Heart left ventricle (tissue), 16 donors: Measurements from ENCODE around the gene SULT4A1. TPM values are rescaled to one million over a fixed set of nuclear protein-coding genes. Genes with fewer than 3 reads are reported as not detected.

Experiments
- ATAC-seq, 4 donors: fragments of 200-7000 bp; cut with Tn5 transposase; one replicate each; pipeline ENCODE4 v1.9.1; 2020 to 2022; ENCODE audit warnings: moderate library complexity in 4 of 4, mild to moderate bottlenecking in 3 of 4, moderate number of reproducible peaks in 1 of 4
- DNase-seq, 5 donors: peaks; one replicate each; pipeline ENCODE4 v3.0.0-alpha.2; 2020
- H3K27ac ChIP-seq, 12 donors: fragments of 200-600 bp; sonication (generic) in 4 of 12; one replicate each; pipeline versions ENCODE4 v1.5.0 to v1.8.0; 2016 to 2022; ENCODE audit warnings: mild to moderate bottlenecking in 2 of 12
- H3K27me3 ChIP-seq, 9 donors: fragments of 200-600 bp; sonication (generic) in 2 of 9; one replicate each; pipeline versions ENCODE4 v1.5.1 to v1.8.0; 2016 to 2022; ENCODE audit warnings: mild to moderate bottlenecking in 3 of 9
- H3K36me3 ChIP-seq, 9 donors: fragments of 200-600 bp; sonication (generic) in 2 of 9; one replicate each; pipeline versions ENCODE4 v1.5.0 to v1.8.0; 2018 to 2022; ENCODE audit warnings: mild to moderate bottlenecking in 2 of 9
- H3K4me1 ChIP-seq, 12 donors: fragments of 200-600 bp; sonication (generic) in 4 of 12; one replicate each; pipeline versions ENCODE4 v1.5.0 to v1.8.0; 2016 to 2022; ENCODE audit warnings: mild to moderate bottlenecking in 3 of 12
- H3K4me3 ChIP-seq, 12 donors: fragments of 200-600 bp; sonication (generic) in 4 of 12; one replicate each; pipeline versions ENCODE4 v1.5.0 to v1.8.0; 2017 to 2022; ENCODE audit warnings: mild to moderate bottlenecking in 9 of 12, moderate library complexity in 4 of 12
- H3K9me3 ChIP-seq, 12 donors: fragments of 200-600 bp; sonication (generic) in 4 of 12; one replicate each; pipeline versions ENCODE4 v1.5.0 to v1.8.0; 2016 to 2022; ENCODE audit warnings: mild to moderate bottlenecking in 1 of 12
- CTCF ChIP-seq, 12 donors: fragments of 200-600 bp; sonication (generic) in 4 of 12; IDR thresholded peaks; one replicate each; pipeline versions ENCODE4 v1.5.0 to v1.8.0; 2018 to 2022; ENCODE audit warnings: antibody characterized with exemption in 12 of 12, mild to moderate bottlenecking in 5 of 12
- POLR2A ChIP-seq, 2 donors: fragments of 450-650 bp; IDR thresholded peaks; one replicate each; pipeline ENCODE4 v1.6.1; 2017; ENCODE audit warnings: antibody characterized with exemption in 2 of 2, mild to moderate bottlenecking in 2 of 2, moderate library complexity in 2 of 2
- WGBS, 4 donors: extraction: QIAGEN DNeasy Blood & Tissue Kit in 2 of 4; methylation state at CpG; one replicate each; pipeline versions ENCODE4 v1.1.5 to v1.1.7; 2013 to 2018; 5-methylcytosine and 5-hydroxymethylcytosine counted together
- intact Hi-C, 10 donors: fragments of 100-400 bp; cut with DNase I; formaldehyde crosslinking; loops; one replicate each; pipeline versions ENCODE4 v1.11.1 to v1.14.2; 2022
- polyA plus RNA-seq, 2 donors: library from polyadenylated mRNA; stranded (reverse); fragments of 200-250 nt; gene quantifications; one replicate each; pipeline ENCODE4 v1.2.3, GENCODE V29; 2013
- total RNA-seq, 9 donors: library from RNA; depleted of rRNA in 2 of 9; stranded (reverse); fragments of >200 nt in 2 of 9; fragmentation: NEBNext Ultra II Directional in 3 of 9; extraction: Animal tissue kit (Norgen Biotek cat#: 25700) in 3 of 9; gene quantifications; one replicate each; pipeline versions ENCODE4 v1.1.0 to v1.2.4, GENCODE V29; 2016 to 2023
- donor health status: ischemic (EF 13 %, LVEDD 7.1; RV severe dilation, severe dysfunction).
- donor health status: healthy with polysubstance abuse.
- donor health status: DM: no; HTN: yes; CAD: no.
- donor health status: DM: no; HTN: no; CAD: no.
- donor health status: ischemic (EF 25% LVEDD 6.9; RV normal size, moderate dysfunction).
- donor health status: ischemic (EF 25% LVEDD 5.7; RV mildly dilated, moderate dysfunction).
- donor health status: healthy.
- donor health status: DM: yes; HTN: yes; CAD: no.
- donor health status: ischemic (EF 35%, LVEDD 5.7; RV mildly dilated, moderate dysfunction).
- donor health status: nonischemic (EF 11% LVEDD 7.7; RV severe dilation, severe dysfunction).
- donor health status: DM: yes; HTN: yes; CAD: no.
- donor health status: PGD.
- donor health status: ischemic (EF 29% LVEDD 5.4; RV normal size, mild dysfunction).
- donor health status: nonischemic (EF 23%, LVEDD 6.1; RV moderate dilation, normal function).

Gene SULT4A1
- total and polyA plus RNA-seq, 11 donors: 0.07 to 0.92 (median 0.21) TPM; not detected in 6

GRCh38 chr22:43890901-43891331, 28.6 kb upstream of the SULT4A1 start:
- H3K4me1 ChIP-seq: peaks cover 0 to 13% (median 0%) of the 10 kb centered on the region in 12 donors
- H3K27me3 ChIP-seq: peaks cover 15 to 76% (median 44%) of the 10 kb centered on the region in 9 donors
- intact Hi-C loops: loop anchor here in 1 of 10 donors (5.0 kb wide), 1 partner anchor 51 kb away; no protein-coding TSS in a partner anchor
- ATAC-seq (no peak), DNase-seq (no peak)
- no peaks in the 10 kb centered on the region for H3K36me3 ChIP-seq
- H3K4me3 ChIP-seq: no peak overlapping the region
- WGBS, 4 donors: 18 to 27% (median 23%) methylated on average over 15 to 24 of the region's 24 CpGs
- H3K27ac ChIP-seq: no peak overlapping the region
- TF ChIP-seq CTCF (IDR thresholded peaks at IDR 0.05) (no peak), POLR2A (IDR thresholded peaks at IDR 0.05) (no peak)
- H3K9me3 ChIP-seq: no peaks in the 10 kb centered on the region

DNA sequence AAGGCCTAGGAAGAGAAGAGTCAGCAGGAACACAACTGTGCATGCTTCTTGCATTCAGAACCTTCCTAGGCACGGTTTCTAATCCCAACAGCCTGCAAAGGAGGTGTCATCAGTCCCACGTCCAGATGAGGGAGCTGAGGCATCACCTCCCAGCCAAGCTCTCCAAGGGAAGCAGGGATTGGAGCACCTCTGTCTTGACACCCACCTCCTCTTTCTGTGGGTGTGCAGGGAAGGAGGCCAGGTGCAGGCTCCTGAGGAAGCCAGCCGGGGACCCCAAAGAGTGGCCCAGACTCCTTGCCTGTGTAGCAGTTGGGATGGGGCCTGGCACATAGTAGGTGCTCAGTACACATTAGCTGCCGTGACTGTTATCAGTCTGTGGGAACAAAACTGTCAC, 27.5 kb upstream of the SULT4A1 start:
- peaks cover 15 to 77% (median 44%) of the 10 kb centered on the region in 9 donors for H3K27me3 ChIP-seq
- H3K27ac ChIP-seq: no peak overlapping the region
- 41 to 46% (median 44%) methylated on average over 4 of the region's 4 CpGs for WGBS, 4 donors
- intact Hi-C loops: loop anchor here in 5 of 10 donors (5.0 to 10.0 kb wide), 4 partner anchors 52 to 615 kb away; no protein-coding TSS in a partner anchor
- DNase-seq (no peak), ATAC-seq (no peak)
- TF ChIP-seq POLR2A (IDR thresholded peaks at IDR 0.05): no peak
- H3K36me3 ChIP-seq: no peaks in the 10 kb centered on the region
- H3K4me1 ChIP-seq: peaks cover 0 to 13% (median 0%) of the 10 kb centered on the region in 12 donors
- H3K4me3 ChIP-seq: no peak overlapping the region
- H3K9me3 ChIP-seq: no peaks in the 10 kb centered on the region

- WGBS, 4 donors: 75 to 77% (median 75%) methylated on average over 13 to 16 of the region's 16 CpGs
- Histone ChIP-seq H3K27me3 (peaks cover 15 to 77% (median 44%) of the 10 kb centered on the region in 9 donors), H3K4me1 (peaks cover 0 to 13% (median 0%) of the 10 kb centered on the region in 12 donors), H3K27ac (no peak overlapping the region), H3K36me3 (no peaks in the 10 kb centered on the region), H3K9me3 (no peaks in the 10 kb centered on the region), H3K4me3 (no peak overlapping the region)
- DNase-seq (no peak), ATAC-seq (no peak)
- TF ChIP-seq POLR2A (IDR thresholded peaks at IDR 0.05): no peak
- TF ChIP-seq CTCF (IDR thresholded peaks at IDR 0.05): no peak
- intact Hi-C loops: loop anchor here in 4 of 10 donors (5.0 to 10.0 kb wide), 3 partner anchors 62 to 615 kb away; no protein-coding TSS in a partner anchor
Measured at GRCh38 chr22:43889201-43889859, 27.0 kb upstream of the SULT4A1 start.

GRCh38 chr22:43888740-43889139, 26.4 kb upstream of the SULT4A1 start:
- Histone ChIP-seq H3K4me1 (peaks cover 0 to 13% (median 0%) of the 10 kb centered on the region in 12 donors), H3K4me3 (no peak overlapping the region), H3K9me3 (no peaks in the 10 kb centered on the region), H3K27me3 (peaks cover 15 to 77% (median 44%) of the 10 kb centered on the region in 9 donors), H3K36me3 (no peaks in the 10 kb centered on the region), H3K27ac (no peak overlapping the region)
- intact Hi-C loops: loop anchor here in 4 of 10 donors (5.0 to 10.0 kb wide), 3 partner anchors 61 to 614 kb away; no protein-coding TSS in a partner anchor
- WGBS, 4 donors: 71 to 80% (median 76%) methylated on average over 3 to 4 of the region's 4 CpGs
- ATAC-seq (no peak), DNase-seq (no peak)
- TF ChIP-seq POLR2A (IDR thresholded peaks at IDR 0.05): no peak
- no peak for TF ChIP-seq CTCF (IDR thresholded peaks at IDR 0.05)
